Rectal smooth muscle tissue (tissue), 1 donor: ENCODE measurements around the gene CDH13.

Experiments
- H3K27ac ChIP-seq: one replicate; pipeline ENCODE4 v1.7.0; 2013; ENCODE audit warnings: low read depth, low read length, inconsistent platforms
- H3K27me3 ChIP-seq: one replicate; pipeline ENCODE4 v1.7.0; 2013; ENCODE audit warnings: low read length; ENCODE audit not compliant: control insufficient read depth, insufficient read depth
- H3K36me3 ChIP-seq: one replicate; pipeline ENCODE4 v1.7.0; 2013; ENCODE audit warnings: low read length; ENCODE audit not compliant: control insufficient read depth, insufficient read depth
- H3K4me1 ChIP-seq: one replicate; pipeline ENCODE4 v1.7.0; 2013; ENCODE audit warnings: low read length; ENCODE audit not compliant: control insufficient read depth, insufficient read depth
- H3K4me3 ChIP-seq: one replicate; pipeline ENCODE4 v1.7.0; 2013; ENCODE audit warnings: low read length
- H3K9ac ChIP-seq: one replicate; pipeline ENCODE4 v1.7.0; 2013; ENCODE audit warnings: low read length

Gene CDH13

GRCh38 chr16:83549316-83550182 is 922.8 kb downstream of the CDH13 start:
- Histone ChIP-seq H3K27me3 (no peaks in the 10 kb centered on the region), H3K4me1 (no peaks in the 10 kb centered on the region), H3K9ac (no peak overlapping the region), H3K4me3 (no peak overlapping the region), H3K36me3 (no peaks in the 10 kb centered on the region), H3K27ac (no peak overlapping the region)

GRCh38 chr16:83550183-83550569 is 923.4 kb downstream of the CDH13 start:
- Histone ChIP-seq H3K9ac (no peak overlapping the region), H3K4me1 (no peaks in the 10 kb centered on the region), H3K27me3 (no peaks in the 10 kb centered on the region), H3K27ac (no peak overlapping the region), H3K36me3 (no peaks in the 10 kb centered on the region), H3K4me3 (no peak overlapping the region)

- no peaks in the 10 kb centered on the region for H3K36me3 ChIP-seq
- no peak overlapping the region for H3K4me3 ChIP-seq
These were observed 925.5 kb downstream of the CDH13 start for GRCh38 chr16:83552228-83552627.

GRCh38 chr16:83552930-83553329 is 926.2 kb downstream of the CDH13 start:
- H3K4me3 ChIP-seq, result no peak overlapping the region
- H3K36me3 ChIP-seq, result no peaks in the 10 kb centered on the region
- no peak overlapping the region for H3K27ac ChIP-seq
- no peak overlapping the region for H3K9ac ChIP-seq
- H3K4me1 ChIP-seq, result no peaks in the 10 kb centered on the region
- H3K27me3 ChIP-seq, result no peaks in the 10 kb centered on the region

More at GRCh38 chr16:83552228-83552627, 925.5 kb downstream of the CDH13 start:
- no peaks in the 10 kb centered on the region for H3K27me3 ChIP-seq
- H3K4me1 ChIP-seq, result no peaks in the 10 kb centered on the region
- no peak overlapping the region for H3K9ac ChIP-seq
- H3K27ac ChIP-seq, result no peak overlapping the region

GRCh38 chr16:83554096-83554495 is 927.3 kb downstream of the CDH13 start:
- Histone ChIP-seq H3K27ac (no peak overlapping the region), H3K36me3 (no peaks in the 10 kb centered on the region), H3K9ac (no peak overlapping the region), H3K4me1 (no peaks in the 10 kb centered on the region), H3K4me3 (no peak overlapping the region), H3K27me3 (no peaks in the 10 kb centered on the region)

- Histone ChIP-seq H3K27ac (no peak overlapping the region), H3K4me1 (no peaks in the 10 kb centered on the region), H3K27me3 (no peaks in the 10 kb centered on the region), H3K4me3 (no peak overlapping the region), H3K36me3 (no peaks in the 10 kb centered on the region), H3K9ac (no peak overlapping the region)
These were observed 927.8 kb downstream of the CDH13 start for GRCh38 chr16:83554540-83554939.

GRCh38 chr16:83561876-83562275 is 935.1 kb downstream of the CDH13 start:
- Histone ChIP-seq H3K4me3 (no peak overlapping the region), H3K9ac (no peak overlapping the region), H3K4me1 (no peaks in the 10 kb centered on the region), H3K27me3 (no peaks in the 10 kb centered on the region), H3K27ac (no peak overlapping the region), H3K36me3 (no peaks in the 10 kb centered on the region)

GRCh38 chr16:83568345-83568744 is 941.6 kb downstream of the CDH13 start:
- no peaks in the 10 kb centered on the region for H3K4me1 ChIP-seq
- no peak overlapping the region for H3K27ac ChIP-seq
- no peaks in the 10 kb centered on the region for H3K36me3 ChIP-seq
- H3K9ac ChIP-seq, result no peak overlapping the region
- H3K4me3 ChIP-seq, result no peak overlapping the region
- no peaks in the 10 kb centered on the region for H3K27me3 ChIP-seq

- no peak overlapping the region for H3K27ac ChIP-seq
These were observed 947.6 kb downstream of the CDH13 start for GRCh38 chr16:83574388-83574787.

GRCh38 chr16:83577078-83577745 is 950.4 kb downstream of the CDH13 start:
- Histone ChIP-seq H3K27ac (no peak overlapping the region), H3K9ac (no peak overlapping the region), H3K4me1 (no peaks in the 10 kb centered on the region), H3K4me3 (no peak overlapping the region), H3K27me3 (no peaks in the 10 kb centered on the region), H3K36me3 (no peaks in the 10 kb centered on the region)

More at GRCh38 chr16:83574388-83574787, 947.6 kb downstream of the CDH13 start:
- H3K4me3 ChIP-seq, result no peak overlapping the region
- no peaks in the 10 kb centered on the region for H3K27me3 ChIP-seq
- H3K36me3 ChIP-seq, result no peaks in the 10 kb centered on the region
- no peaks in the 10 kb centered on the region for H3K4me1 ChIP-seq
- H3K9ac ChIP-seq, result no peak overlapping the region

- H3K4me1 ChIP-seq, result no peaks in the 10 kb centered on the region
- no peak overlapping the region for H3K4me3 ChIP-seq
- no peaks in the 10 kb centered on the region for H3K36me3 ChIP-seq
- no peaks in the 10 kb centered on the region for H3K27me3 ChIP-seq
- H3K27ac ChIP-seq, result no peak overlapping the region
- no peak overlapping the region for H3K9ac ChIP-seq
These were observed 951.4 kb downstream of the CDH13 start for GRCh38 chr16:83578171-83578570.

GRCh38 chr16:83579027-83579426 is 952.3 kb downstream of the CDH13 start:
- no peak overlapping the region for H3K27ac ChIP-seq
- H3K36me3 ChIP-seq, result no peaks in the 10 kb centered on the region
- H3K4me3 ChIP-seq, result no peak overlapping the region
- H3K9ac ChIP-seq, result no peak overlapping the region
- no peaks in the 10 kb centered on the region for H3K4me1 ChIP-seq
- no peaks in the 10 kb centered on the region for H3K27me3 ChIP-seq
